H9 (cell line): ENCODE data around the gene ZNF25. TPM values are rescaled to one million over a fixed set of nuclear protein-coding genes. Genes with fewer than 3 reads are reported as not detected.

Experiments
- DNase-seq: peaks from one replicate; pipeline ENCODE4 v3.0.0-alpha.2; 2017
- H2AFZ ChIP-seq: one replicate; pipeline ENCODE4 v1.6.1; 2013; ENCODE audit warnings: mild to moderate bottlenecking, low read length, control low read depth, moderate library complexity
- H2AK5ac ChIP-seq: 2 replicates; pipeline ENCODE4 v1.6.1; 2013; ENCODE audit warnings: low read length, control low read depth, mixed read lengths; ENCODE audit not compliant: insufficient read length
- H2BK120ac ChIP-seq: one replicate; pipeline ENCODE4 v1.6.1; 2013; ENCODE audit warnings: low read depth, mild to moderate bottlenecking, low read length, control low read depth, inconsistent platforms; ENCODE audit not compliant: poor library complexity, severe bottlenecking
- H2BK12ac ChIP-seq: 2 replicates; pipeline ENCODE4 v1.6.1; 2013; ENCODE audit warnings: low read length, control low read depth, mixed read lengths, low read depth; ENCODE audit not compliant: insufficient read length
- H2BK15ac ChIP-seq: 2 replicates; pipeline ENCODE4 v1.6.1; 2013; ENCODE audit warnings: low read depth, low read length, control low read depth
- H2BK20ac ChIP-seq: one replicate; pipeline ENCODE4 v1.6.1; 2013; ENCODE audit warnings: low read depth, mild to moderate bottlenecking, low read length, control low read depth, inconsistent platforms; ENCODE audit not compliant: poor library complexity, severe bottlenecking
- H2BK5ac ChIP-seq: 2 replicates; pipeline ENCODE4 v1.6.1; 2013; ENCODE audit warnings: low read length, control low read depth, mixed read lengths; ENCODE audit not compliant: insufficient read length
- H3K14ac ChIP-seq: 2 replicates; pipeline ENCODE4 v1.6.1; 2013; ENCODE audit warnings: low read length, control low read depth; ENCODE audit not compliant: insufficient read depth
- H3K18ac ChIP-seq: 2 replicates; pipeline ENCODE4 v1.6.1; 2013; ENCODE audit warnings: low read depth, mild to moderate bottlenecking, mixed read lengths, low read length, control low read depth; ENCODE audit not compliant: insufficient read length
- H3K23ac ChIP-seq: 2 replicates; pipeline ENCODE4 v1.6.1; 2013; ENCODE audit warnings: low read length, control low read depth, mixed read lengths, low read depth; ENCODE audit not compliant: insufficient read length
- H3K23me2 ChIP-seq: 2 replicates; pipeline ENCODE4 v1.6.1; 2013; ENCODE audit warnings: low read depth, mild to moderate bottlenecking, mixed read lengths, low read length, control low read depth; ENCODE audit not compliant: insufficient read length, poor library complexity, severe bottlenecking
- H3K27ac ChIP-seq: 2 replicates; pipeline ENCODE4 v1.5.1; 2013; ENCODE audit warnings: low read length, control low read depth, mixed read lengths, low read depth; ENCODE audit not compliant: insufficient read length
- H3K27me3 ChIP-seq: 2 replicates; pipeline ENCODE4 v1.6.1; 2013; ENCODE audit warnings: low read length, control low read depth, inconsistent platforms; ENCODE audit not compliant: insufficient read depth
- H3K4ac ChIP-seq: 2 replicates; pipeline ENCODE4 v1.6.1; 2013; ENCODE audit warnings: low read depth, mild to moderate bottlenecking, control low read depth, inconsistent platforms, low read length, moderate library complexity
- H3K4me1 ChIP-seq: 2 replicates; pipeline ENCODE4 v1.6.1; 2013; ENCODE audit warnings: low read length, control low read depth, inconsistent platforms; ENCODE audit not compliant: insufficient read depth
- H3K4me2 ChIP-seq: 2 replicates; pipeline ENCODE4 v1.6.1; 2013; ENCODE audit warnings: low read length, control low read depth, mixed read lengths; ENCODE audit not compliant: insufficient read length, insufficient read depth
- H3K56ac ChIP-seq: 2 replicates; pipeline ENCODE4 v1.6.1; 2013; ENCODE audit warnings: low read depth, mild to moderate bottlenecking, mixed read lengths, low read length, control low read depth; ENCODE audit not compliant: insufficient read length
- H3K79me1 ChIP-seq: 2 replicates; pipeline ENCODE4 v1.6.1; 2013; ENCODE audit warnings: low read depth, mild to moderate bottlenecking, moderate library complexity, low read length, control low read depth, inconsistent platforms; ENCODE audit not compliant: insufficient read depth, poor library complexity, severe bottlenecking
- H3K79me2 ChIP-seq: 2 replicates; pipeline ENCODE4 v1.6.1; 2013; ENCODE audit warnings: low read length, control low read depth, inconsistent platforms; ENCODE audit not compliant: insufficient read depth
- H3K9ac ChIP-seq: 2 replicates; pipeline ENCODE4 v1.6.1; 2013; ENCODE audit warnings: low read length, control low read depth, mixed read lengths; ENCODE audit not compliant: insufficient read length; ENCODE audit errors: extremely low read depth
- H3K9me3 ChIP-seq: one replicate; pipeline ENCODE4 v1.6.1; 2013; ENCODE audit warnings: low read depth, low read length, inconsistent platforms; ENCODE audit not compliant: control insufficient read depth
- H3T11ph ChIP-seq: one replicate; pipeline ENCODE4 v1.6.1; 2013; ENCODE audit warnings: mild to moderate bottlenecking, low read length, control low read depth, inconsistent platforms
- H4K20me1 ChIP-seq: one replicate; pipeline ENCODE4 v1.6.1; 2013; ENCODE audit not compliant: control insufficient read depth, insufficient read length, insufficient read depth
- H4K5ac ChIP-seq: 2 replicates; pipeline ENCODE4 v1.6.1; 2013; ENCODE audit warnings: low read depth, mild to moderate bottlenecking, mixed read lengths, low read length, control low read depth; ENCODE audit not compliant: insufficient read length
- H4K8ac ChIP-seq: replicated peaks from 2 replicates; pipeline ENCODE4 v1.6.1; 2013; ENCODE audit warnings: low read length, control low read depth, mixed read lengths, low read depth; ENCODE audit not compliant: insufficient read length
- H4K91ac ChIP-seq: 2 replicates; pipeline ENCODE4 v1.6.1; 2013; ENCODE audit warnings: low read depth, mild to moderate bottlenecking, moderate library complexity, mixed read lengths, low read length, control low read depth; ENCODE audit not compliant: insufficient read length
- H3K27ac Mint-ChIP-seq, 3 experiments: 2 replicates in 2 of 3; 3 replicates in 1 of 3; pipeline ENCODE4 v1.8.0; 2020 to 2021; ENCODE audit warnings: mixed read lengths in 3 of 3, mild to moderate bottlenecking in 1 of 3, moderate library complexity in 1 of 3
- H3K27me3 Mint-ChIP-seq: 2 replicates; pipeline ENCODE4 v1.8.0; 2021; ENCODE audit warnings: low read depth, mild to moderate bottlenecking, moderate library complexity, mixed read lengths
- H3K36me3 Mint-ChIP-seq, 3 experiments: 2 replicates in 2 of 3; 3 replicates in 1 of 3; pipeline ENCODE4 v1.8.0; 2020 to 2021; ENCODE audit warnings: low read depth in 3 of 3, mixed read lengths in 3 of 3; ENCODE audit not compliant: insufficient read depth in 1 of 3
- H3K4me1 Mint-ChIP-seq, 2 experiments: 2 replicates each; pipeline ENCODE4 v1.8.0; 2020; ENCODE audit warnings: mixed read lengths in 2 of 2
- H3K4me3 Mint-ChIP-seq, 2 experiments: 2 replicates in 1 of 2; 3 replicates in 1 of 2; pipeline ENCODE4 v1.8.0; 2020 to 2021; ENCODE audit warnings: mild to moderate bottlenecking in 2 of 2, mixed read lengths in 2 of 2, moderate library complexity in 1 of 2
- H3K9me3 Mint-ChIP-seq, 2 experiments: 2 replicates in 1 of 2; 3 replicates in 1 of 2; pipeline ENCODE4 v1.8.0; 2020; ENCODE audit warnings: mild to moderate bottlenecking in 2 of 2, mixed read lengths in 2 of 2, moderate library complexity in 1 of 2
- WGBS: extraction: QIAGEN DNeasy Blood & Tissue Kit; methylation state at CpG from one replicate; pipeline ENCODE4 v1.1.7; 2013; ENCODE audit warnings: missing lambda C conversion rate, low lambda C conversion rate, mixed read lengths; ENCODE audit not compliant: insufficient read length; ENCODE audit errors: extremely low coverage; 5-methylcytosine and 5-hydroxymethylcytosine counted together
- total RNA-seq: library from RNA; stranded (reverse); gene quantifications from 2 replicates; pipeline ENCODE4 v1.2.1, GENCODE V29; 2021
- TF ChIP-seq, protein P1 (sequence below): fragments of 200-600 bp; sonication (generic); conservative IDR thresholded peaks from 3 replicates; pipeline ENCODE4 v1.8.0; 2021; ENCODE audit warnings: antibody characterized with exemption, mild to moderate bottlenecking

The ZNF25 gene
- total RNA-seq, 1 experiment from 2014 or later, result 0.83 TPM

DNA sequence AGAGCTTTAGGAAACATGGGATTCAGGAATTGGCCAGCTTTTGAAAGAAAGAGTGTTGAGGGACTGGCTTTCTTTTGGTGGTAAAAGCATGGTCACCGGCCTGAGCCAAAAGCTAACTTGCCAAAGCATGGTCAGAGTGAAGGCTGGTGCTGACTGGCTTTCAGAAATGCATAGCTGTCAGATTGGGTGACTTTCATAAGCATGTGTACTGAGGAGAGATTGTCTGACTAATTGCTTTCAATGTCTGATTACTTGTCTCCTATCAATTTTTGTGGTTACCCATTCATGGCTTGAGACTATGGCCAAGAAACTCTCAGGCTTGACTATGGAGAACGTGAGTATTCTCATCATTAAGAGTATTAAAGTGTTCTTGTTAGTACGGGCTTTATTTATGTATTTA lies 28.2 kb downstream of the ZNF25 start:
- Histone ChIP-seq H2AFZ (no peak overlapping the region), H3K9ac (no peak overlapping the region), H3K79me1 (no peaks in the 10 kb centered on the region), H3K9me3 (peaks cover 33% of the 10 kb centered on the region), H3K27me3 (no peaks in the 10 kb centered on the region), H4K20me1 (no peaks in the 10 kb centered on the region), H3K23ac (no peak overlapping the region), H3T11ph (no peak overlapping the region), H3K4ac (no peak overlapping the region), H3K56ac (no peak overlapping the region), H3K18ac (no peak overlapping the region), H3K14ac (no peak overlapping the region), H4K5ac (no peak overlapping the region), H3K23me2 (no peaks in the 10 kb centered on the region), H2AK5ac (no peak overlapping the region), H4K91ac (no peak overlapping the region), H3K79me2 (no peaks in the 10 kb centered on the region), H4K8ac (no peak overlapping the region), H2BK5ac (no peak overlapping the region), H3K27ac (no peak overlapping the region), H3K4me1 (no peaks in the 10 kb centered on the region), H2BK15ac (no peak overlapping the region), H2BK12ac (no peak overlapping the region), H2BK20ac (no peak overlapping the region), H3K4me2 (no peak overlapping the region), H2BK120ac (no peak overlapping the region)
- TF ChIP-seq, protein P1, sequence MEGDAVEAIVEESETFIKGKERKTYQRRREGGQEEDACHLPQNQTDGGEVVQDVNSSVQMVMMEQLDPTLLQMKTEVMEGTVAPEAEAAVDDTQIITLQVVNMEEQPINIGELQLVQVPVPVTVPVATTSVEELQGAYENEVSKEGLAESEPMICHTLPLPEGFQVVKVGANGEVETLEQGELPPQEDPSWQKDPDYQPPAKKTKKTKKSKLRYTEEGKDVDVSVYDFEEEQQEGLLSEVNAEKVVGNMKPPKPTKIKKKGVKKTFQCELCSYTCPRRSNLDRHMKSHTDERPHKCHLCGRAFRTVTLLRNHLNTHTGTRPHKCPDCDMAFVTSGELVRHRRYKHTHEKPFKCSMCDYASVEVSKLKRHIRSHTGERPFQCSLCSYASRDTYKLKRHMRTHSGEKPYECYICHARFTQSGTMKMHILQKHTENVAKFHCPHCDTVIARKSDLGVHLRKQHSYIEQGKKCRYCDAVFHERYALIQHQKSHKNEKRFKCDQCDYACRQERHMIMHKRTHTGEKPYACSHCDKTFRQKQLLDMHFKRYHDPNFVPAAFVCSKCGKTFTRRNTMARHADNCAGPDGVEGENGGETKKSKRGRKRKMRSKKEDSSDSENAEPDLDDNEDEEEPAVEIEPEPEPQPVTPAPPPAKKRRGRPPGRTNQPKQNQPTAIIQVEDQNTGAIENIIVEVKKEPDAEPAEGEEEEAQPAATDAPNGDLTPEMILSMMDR, result no peak
- peaks cover 24 to 33% (median 30%) of the 10 kb centered on the region in 3 experiments for H3K36me3 Mint-ChIP-seq
- no peaks in the 10 kb centered on the region for H3K4me1 Mint-ChIP-seq
- no peak overlapping the region for H3K27ac Mint-ChIP-seq
- no CpG with 5 or more reads among the region's 3 CpGs for WGBS
- H3K27me3 Mint-ChIP-seq, result no peaks in the 10 kb centered on the region
- H3K9me3 Mint-ChIP-seq, result peaks cover 88 to 96% of the 10 kb centered on the region in 2 experiments
- H3K4me3 Mint-ChIP-seq, result no peak overlapping the region
- no peak for DNase-seq
